HEK293 (cell line): ENCODE results near the gene HEXIM1.

Experiments used
- CTCF ChIA-PET: fragments of 350-600 bp; formaldehyde crosslinking; extraction: SDS; loops from one replicate; lab custom pipeline; 2021; ENCODE audit warnings: antibody characterized with exemption; lab: Yijun Ruan, JAX
- POLR2A ChIA-PET: fragments of 300-600 bp; formaldehyde crosslinking; extraction: SDS; loops from one replicate; lab custom pipeline; 2020; ENCODE audit warnings: antibody characterized with exemption, inconsistent platforms; lab: Yijun Ruan, JAX
- H3K27ac ChIP-seq: fragments of 200-500 bp; sonication (Bioruptor generic); 2 replicates; pipeline ENCODE4 v1.5.1; 2014; ENCODE audit warnings: low read depth, low read length, control low read depth, inconsistent platforms; ENCODE audit errors: extremely low read depth
- H3K36me3 ChIP-seq, 2 experiments: fragments of 200-500 bp in 1 of 2; sonication (Bioruptor generic) in 1 of 2; 1 replicate in 1 of 2; 2 replicates in 1 of 2; pipeline ENCODE4 v1.5.1; 2014 to 2017; ENCODE audit warnings: inconsistent platforms in 2 of 2, low read length in 2 of 2; ENCODE audit not compliant: control insufficient read depth in 2 of 2, insufficient read depth in 1 of 2
- H3K4me1 ChIP-seq: fragments of 200-500 bp; sonication (Bioruptor generic); 2 replicates; pipeline ENCODE4 v1.5.1; 2014; ENCODE audit warnings: mild to moderate bottlenecking, low read length, inconsistent platforms; ENCODE audit not compliant: control insufficient read depth, insufficient read depth
- H3K4me3 ChIP-seq: 2 replicates; pipeline ENCODE4 v1.5.1; 2011; ENCODE audit warnings: low read depth, mild to moderate bottlenecking, control low read depth, low read length, moderate library complexity
- H3K9me3 ChIP-seq: fragments of 200-500 bp; sonication (Bioruptor generic); 2 replicates; pipeline ENCODE4 v1.5.1; 2014; ENCODE audit warnings: low read depth, low read length, inconsistent platforms; ENCODE audit not compliant: control insufficient read depth, insufficient read depth
- FEZF1 ChIP-seq: fragments of 450-650 bp; formaldehyde crosslinking; IDR thresholded peaks from 2 replicates; pipeline ENCODE4 v1.5.1; 2016; ENCODE audit warnings: missing biosample characterization, missing genetic modification characterization
- GLIS1 ChIP-seq: fragments of 450-650 bp; formaldehyde crosslinking; IDR thresholded peaks from 2 replicates; pipeline ENCODE4 v1.5.1; 2016; ENCODE audit warnings: missing biosample characterization, missing genetic modification characterization
- MZF1 ChIP-seq: fragments of 450-650 bp; formaldehyde crosslinking; IDR thresholded peaks from 2 replicates; pipeline ENCODE4 v1.5.1; 2017; ENCODE audit warnings: missing biosample characterization, missing genetic modification characterization, borderline replicate concordance
- RBAK ChIP-seq: fragments of 450-650 bp; formaldehyde crosslinking; IDR thresholded peaks from 2 replicates; pipeline ENCODE4 v1.5.1; 2016; ENCODE audit warnings: missing biosample characterization, missing genetic modification characterization
- ZFP41 ChIP-seq: fragments of 450-650 bp; formaldehyde crosslinking; IDR thresholded peaks from 2 replicates; pipeline ENCODE4 v1.5.1; 2016; ENCODE audit warnings: missing biosample characterization, missing genetic modification characterization, borderline replicate concordance
- ZNF16 ChIP-seq: fragments of 450-650 bp; formaldehyde crosslinking; IDR thresholded peaks from 2 replicates; pipeline ENCODE4 v1.5.1; 2016; ENCODE audit warnings: low read depth, missing biosample characterization, missing genetic modification characterization
- ZNF302 ChIP-seq: fragments of 450-650 bp; formaldehyde crosslinking; IDR thresholded peaks from 2 replicates; pipeline ENCODE4 v1.5.1; 2016; ENCODE audit warnings: missing biosample characterization, missing genetic modification characterization, low read depth
- TF ChIP-seq, protein P1 (sequence below): fragments of 450-650 bp; formaldehyde crosslinking; IDR thresholded peaks from 2 replicates; pipeline ENCODE4 v1.5.1; 2016; ENCODE audit warnings: missing biosample characterization, missing genetic modification characterization
- TF ChIP-seq, protein P2 (sequence below): fragments of 450-650 bp; formaldehyde crosslinking; IDR thresholded peaks from 2 replicates; pipeline ENCODE4 v1.5.1; 2016; ENCODE audit warnings: missing biosample characterization, missing genetic modification characterization
- TF ChIP-seq, protein P3 (sequence below): fragments of 450-650 bp; formaldehyde crosslinking; IDR thresholded peaks from 2 replicates; pipeline ENCODE4 v1.5.1; 2016; ENCODE audit warnings: missing biosample characterization, missing genetic modification characterization
- TF ChIP-seq, protein P4 (sequence below): fragments of 450-650 bp; formaldehyde crosslinking; IDR thresholded peaks from 2 replicates; pipeline ENCODE4 v1.5.1; 2017; ENCODE audit warnings: missing biosample characterization, missing genetic modification characterization

The HEXIM1 gene

GRCh38 chr17:45110676-45111611 lies 37.3 kb upstream of the HEXIM1 start (continued):
- TF ChIP-seq, protein P1, sequence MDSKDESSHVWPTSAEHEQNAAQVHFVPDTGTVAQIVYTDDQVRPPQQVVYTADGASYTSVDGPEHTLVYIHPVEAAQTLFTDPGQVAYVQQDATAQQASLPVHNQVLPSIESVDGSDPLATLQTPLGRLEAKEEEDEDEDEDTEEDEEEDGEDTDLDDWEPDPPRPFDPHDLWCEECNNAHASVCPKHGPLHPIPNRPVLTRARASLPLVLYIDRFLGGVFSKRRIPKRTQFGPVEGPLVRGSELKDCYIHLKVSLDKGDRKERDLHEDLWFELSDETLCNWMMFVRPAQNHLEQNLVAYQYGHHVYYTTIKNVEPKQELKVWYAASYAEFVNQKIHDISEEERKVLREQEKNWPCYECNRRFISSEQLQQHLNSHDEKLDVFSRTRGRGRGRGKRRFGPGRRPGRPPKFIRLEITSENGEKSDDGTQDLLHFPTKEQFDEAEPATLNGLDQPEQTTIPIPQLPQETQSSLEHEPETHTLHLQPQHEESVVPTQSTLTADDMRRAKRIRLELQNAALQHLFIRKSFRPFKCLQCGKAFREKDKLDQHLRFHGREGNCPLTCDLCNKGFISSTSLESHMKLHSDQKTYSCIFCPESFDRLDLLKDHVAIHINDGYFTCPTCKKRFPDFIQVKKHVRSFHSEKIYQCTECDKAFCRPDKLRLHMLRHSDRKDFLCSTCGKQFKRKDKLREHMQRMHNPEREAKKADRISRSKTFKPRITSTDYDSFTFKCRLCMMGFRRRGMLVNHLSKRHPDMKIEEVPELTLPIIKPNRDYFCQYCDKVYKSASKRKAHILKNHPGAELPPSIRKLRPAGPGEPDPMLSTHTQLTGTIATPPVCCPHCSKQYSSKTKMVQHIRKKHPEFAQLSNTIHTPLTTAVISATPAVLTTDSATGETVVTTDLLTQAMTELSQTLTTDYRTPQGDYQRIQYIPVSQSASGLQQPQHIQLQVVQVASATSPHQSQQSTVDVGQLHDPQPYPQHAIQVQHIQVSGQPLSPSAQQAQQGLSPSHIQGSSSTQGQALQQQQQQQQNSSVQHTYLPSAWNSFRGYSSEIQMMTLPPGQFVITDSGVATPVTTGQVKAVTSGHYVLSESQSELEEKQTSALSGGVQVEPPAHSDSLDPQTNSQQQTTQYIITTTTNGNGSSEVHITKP = 0 out of 2 replicates have a peak, but pooled peaks have one; percentile 18
- TF ChIP-seq, protein P2, sequence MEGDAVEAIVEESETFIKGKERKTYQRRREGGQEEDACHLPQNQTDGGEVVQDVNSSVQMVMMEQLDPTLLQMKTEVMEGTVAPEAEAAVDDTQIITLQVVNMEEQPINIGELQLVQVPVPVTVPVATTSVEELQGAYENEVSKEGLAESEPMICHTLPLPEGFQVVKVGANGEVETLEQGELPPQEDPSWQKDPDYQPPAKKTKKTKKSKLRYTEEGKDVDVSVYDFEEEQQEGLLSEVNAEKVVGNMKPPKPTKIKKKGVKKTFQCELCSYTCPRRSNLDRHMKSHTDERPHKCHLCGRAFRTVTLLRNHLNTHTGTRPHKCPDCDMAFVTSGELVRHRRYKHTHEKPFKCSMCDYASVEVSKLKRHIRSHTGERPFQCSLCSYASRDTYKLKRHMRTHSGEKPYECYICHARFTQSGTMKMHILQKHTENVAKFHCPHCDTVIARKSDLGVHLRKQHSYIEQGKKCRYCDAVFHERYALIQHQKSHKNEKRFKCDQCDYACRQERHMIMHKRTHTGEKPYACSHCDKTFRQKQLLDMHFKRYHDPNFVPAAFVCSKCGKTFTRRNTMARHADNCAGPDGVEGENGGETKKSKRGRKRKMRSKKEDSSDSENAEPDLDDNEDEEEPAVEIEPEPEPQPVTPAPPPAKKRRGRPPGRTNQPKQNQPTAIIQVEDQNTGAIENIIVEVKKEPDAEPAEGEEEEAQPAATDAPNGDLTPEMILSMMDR (tag by site-specific recombination) = peak; percentile 10; the same call in 1 of the 2 replicates
- no peak for TF ChIP-seq ZFP41
- TF ChIP-seq RBAK = no peak
- no peak for TF ChIP-seq ZNF16 (tag by site-specific recombination)
- TF ChIP-seq, protein P3, sequence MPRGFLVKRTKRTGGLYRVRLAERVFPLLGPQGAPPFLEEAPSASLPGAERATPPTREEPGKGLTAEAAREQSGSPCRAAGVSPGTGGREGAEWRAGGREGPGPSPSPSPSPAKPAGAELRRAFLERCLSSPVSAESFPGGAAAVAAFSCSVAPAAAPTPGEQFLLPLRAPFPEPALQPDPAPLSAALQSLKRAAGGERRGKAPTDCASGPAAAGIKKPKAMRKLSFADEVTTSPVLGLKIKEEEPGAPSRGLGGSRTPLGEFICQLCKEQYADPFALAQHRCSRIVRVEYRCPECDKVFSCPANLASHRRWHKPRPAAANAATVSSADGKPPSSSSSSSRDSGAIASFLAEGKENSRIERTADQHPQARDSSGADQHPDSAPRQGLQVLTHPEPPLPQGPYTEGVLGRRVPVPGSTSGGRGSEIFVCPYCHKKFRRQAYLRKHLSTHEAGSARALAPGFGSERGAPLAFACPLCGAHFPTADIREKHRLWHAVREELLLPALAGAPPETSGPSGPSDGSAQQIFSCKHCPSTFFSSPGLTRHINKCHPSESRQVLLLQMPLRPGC = no peak
- no peak for TF ChIP-seq FEZF1 (tag by site-specific recombination)
- no peak for TF ChIP-seq ZNF302

DNA sequence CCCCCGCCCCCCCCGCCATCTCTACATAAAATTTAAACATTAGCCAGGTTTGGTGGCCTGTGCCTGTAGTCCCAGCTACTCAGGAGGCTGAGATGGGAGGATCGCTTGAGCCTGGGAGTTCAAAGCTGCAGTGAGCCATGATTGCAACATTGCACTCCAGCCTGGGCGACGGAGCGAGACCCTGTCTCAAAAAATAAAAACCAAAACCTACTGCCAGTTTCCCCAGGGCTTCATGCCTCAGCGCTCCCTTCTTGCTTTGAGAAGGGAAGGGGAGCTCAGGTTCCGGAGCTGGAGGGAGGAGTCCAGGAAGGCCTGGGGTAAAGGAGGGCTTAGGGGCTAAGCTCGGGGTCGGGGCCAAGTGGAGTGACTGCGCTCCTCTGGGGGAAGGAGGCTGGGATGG lies 36.4 kb upstream of the HEXIM1 start:
- H3K9me3 ChIP-seq = no peaks in the 10 kb centered on the region
- H3K36me3 ChIP-seq = peaks cover 0 to 58% of the 10 kb centered on the region in 2 experiments; a peak in 1 of 3 replicates
- H3K4me3 ChIP-seq = no peak overlapping the region
- ChIA-PET CTCF (interaction anchor here (0.6 to 1.8 kb wide), 4 partner anchors 13 to 89 kb away, joined by 3 to 9 read pairs (median 6); partner anchors contain the start of gene ACBD4), POLR2A (interaction anchor here (0.6 to 1.5 kb wide), 5 partner anchors 16 to 487 kb away, joined by 3 to 4 read pairs (median 3); no protein-coding TSS in a partner anchor)
- H3K4me1 ChIP-seq = no peaks in the 10 kb centered on the region
- no peak for TF ChIP-seq MZF1 (tag by site-specific recombination)
- TF ChIP-seq, protein P4, sequence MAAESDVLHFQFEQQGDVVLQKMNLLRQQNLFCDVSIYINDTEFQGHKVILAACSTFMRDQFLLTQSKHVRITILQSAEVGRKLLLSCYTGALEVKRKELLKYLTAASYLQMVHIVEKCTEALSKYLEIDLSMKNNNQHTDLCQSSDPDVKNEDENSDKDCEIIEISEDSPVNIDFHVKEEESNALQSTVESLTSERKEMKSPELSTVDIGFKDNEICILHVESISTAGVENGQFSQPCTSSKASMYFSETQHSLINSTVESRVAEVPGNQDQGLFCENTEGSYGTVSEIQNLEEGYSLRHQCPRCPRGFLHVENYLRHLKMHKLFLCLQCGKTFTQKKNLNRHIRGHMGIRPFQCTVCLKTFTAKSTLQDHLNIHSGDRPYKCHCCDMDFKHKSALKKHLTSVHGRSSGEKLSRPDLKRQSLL (tag by site-specific recombination) = 0 out of 2 replicates have a peak, but pooled peaks have one; percentile 20
- no peak for TF ChIP-seq GLIS1 (tag by site-specific recombination)
- no peak overlapping the region for H3K27ac ChIP-seq
